GM12878 (cell line): ENCODE results near the gene WDSUB1. TPM values are rescaled to one million over a fixed set of nuclear protein-coding genes. Genes with fewer than 3 reads are reported as not detected.

Experiments
- ATAC-seq: fragments of 200-7000 bp; cut with Tn5 transposase; 3 replicates; pipeline ENCODE4 v1.9.1; 2020; ENCODE audit warnings: mild to moderate bottlenecking, moderate library complexity
- BruUV-seq: library from RNA; stranded (reverse); fragments of 400-500 nt; replicated peaks from 2 replicates; lab custom pipeline; 2021; lab: Mats Ljungman, UMichigan
- CTCF ChIA-PET: fragments of 300-600 bp; sonication (Branson Sonifier 250); formaldehyde crosslinking; extraction: SDS; loops from one replicate; lab custom pipeline; 2021; ENCODE audit warnings: inconsistent platforms; lab: Yijun Ruan, JAX
- POLR2A ChIA-PET: fragments of 350-600 bp; formaldehyde crosslinking; extraction: SDS; loops from one replicate; lab custom pipeline; 2021; ENCODE audit warnings: inconsistent platforms; lab: Charles Lee
- RAD21 ChIA-PET: fragments of 300-600 bp; sonication (Branson Sonifier 250); formaldehyde crosslinking; loops from one replicate; lab custom pipeline; 2023; ENCODE audit warnings: antibody characterized with exemption; ENCODE audit not compliant: unreplicated experiment; lab: Charles Lee
- SMC1A ChIA-PET: fragments of 300-600 bp; sonication (Branson Sonifier 250); formaldehyde crosslinking; loops from one replicate; lab custom pipeline; 2023; ENCODE audit not compliant: unreplicated experiment, uncharacterized antibody; lab: Charles Lee
- DNase-seq: peaks from one replicate; pipeline ENCODE4 v3.0.0-alpha.2; 2011; ENCODE audit warnings: low read depth, low spot score
- FAIRE-seq: peaks from 3 replicates; lab custom pipeline; 2011; peaks lifted over from hg19 to GRCh38; lab: Jason Lieb, UNC
- H2AFZ ChIP-seq: 2 replicates; pipeline ENCODE4 v1.6.0; 2011; ENCODE audit warnings: low read depth, low read length, control low read depth; ENCODE audit not compliant: control insufficient read depth
- H3K27ac ChIP-seq: 2 replicates; pipeline ENCODE4 v1.5.1; 2011; ENCODE audit warnings: control low read depth; ENCODE audit not compliant: control insufficient read depth, insufficient read depth
- H3K27me3 ChIP-seq, 2 experiments: replicated peaks in 1 of 2; 2 replicates each; pipeline versions ENCODE4 v1.6.0 to v1.6.1; 2011; ENCODE audit warnings: low read length in 1 of 2; ENCODE audit not compliant: control insufficient read depth in 2 of 2, insufficient read depth in 2 of 2
- H3K36me3 ChIP-seq, 2 experiments: 2 replicates each; pipeline ENCODE4 v1.5.1; 2011; ENCODE audit warnings: low read length in 1 of 2; ENCODE audit not compliant: control insufficient read depth in 2 of 2, insufficient read depth in 2 of 2
- H3K4me1 ChIP-seq: 2 replicates; pipeline ENCODE4 v1.6.1; 2011; ENCODE audit warnings: mild to moderate bottlenecking, low read length, moderate library complexity, mixed read lengths; ENCODE audit not compliant: control insufficient read depth, insufficient read depth
- H3K4me2 ChIP-seq: 2 replicates; pipeline ENCODE4 v1.6.0; 2011; ENCODE audit warnings: control low read depth; ENCODE audit not compliant: control insufficient read depth, insufficient read depth
- H3K4me3 ChIP-seq: fragments of 200-600 bp; sonication (generic); 2 replicates; pipeline ENCODE4 v1.5.1; 2016
- H3K79me2 ChIP-seq: 2 replicates; pipeline ENCODE4 v1.6.0; 2011; ENCODE audit warnings: low read length; ENCODE audit not compliant: control insufficient read depth, insufficient read depth
- H3K9ac ChIP-seq: 2 replicates; pipeline ENCODE4 v1.8.0; 2011; ENCODE audit warnings: low read length, control low read depth, mixed read lengths; ENCODE audit not compliant: control insufficient read depth, insufficient read depth
- H3K9me3 ChIP-seq: replicated peaks from 3 replicates; pipeline ENCODE4 v1.5.1; 2011; ENCODE audit warnings: mild to moderate bottlenecking, low read length; ENCODE audit not compliant: control insufficient read depth, insufficient read depth
- H4K20me1 ChIP-seq: 2 replicates; pipeline ENCODE4 v1.6.0; 2011; ENCODE audit not compliant: control insufficient read depth, insufficient read depth
- E4F1 ChIP-seq: fragments of 450-650 bp; IDR thresholded peaks from 2 replicates; pipeline ENCODE4 v1.6.1; 2018; ENCODE audit warnings: borderline replicate concordance, mild to moderate bottlenecking; ENCODE audit not compliant: partially characterized antibody
- IRF3 ChIP-seq: fragments of 450-650 bp; IDR thresholded peaks from 2 replicates; pipeline ENCODE4 v1.6.1; 2014; ENCODE audit warnings: mild to moderate bottlenecking
- POLR2A ChIP-seq: IDR thresholded peaks from 2 replicates; pipeline ENCODE4 v1.6.1; 2011; ENCODE audit warnings: low read depth, mild to moderate bottlenecking, low read length
- WGBS: methylation state at CpG from one replicate; pipeline ENCODE4 v1.1.6; 2016; ENCODE audit warnings: low lambda C conversion rate; ENCODE audit not compliant: insufficient replicate concordance, insufficient coverage; ENCODE audit errors: missing lambda C conversion rate; 5-methylcytosine and 5-hydroxymethylcytosine counted together
- in situ Hi-C: fragments of 300-500 bp; cut with MboI; formaldehyde crosslinking; loops from 9 replicates; pipeline ENCODE4 v1.14.3; 2018; ENCODE audit warnings: mixed read lengths
- intact Hi-C: fragments of 100-400 bp; cut with micrococcal nuclease; formaldehyde crosslinking; loops from one replicate; pipeline ENCODE4 v1.14.2; 2022; ENCODE audit not compliant: unreplicated experiment
- polyA plus RNA-seq, 11 experiments: library from polyadenylated mRNA; depleted of rRNA in 4 of 11; unstranded in 6 of 11; stranded (reverse) in 5 of 11; fragments of >200 nt; fragmentation: Nextera tagmentation in 4 of 11; fragmentation: Illumina TruSeq in 1 of 11; extraction: Ambion mirVana in 4 of 11; extraction: Trizol in 1 of 11; gene quantifications; 1 replicate in 1 of 11; 2 replicates in 10 of 11; pipeline versions ENCODE4 v1.2.1 to v1.2.3, GENCODE V29; 2011 to 2016; ENCODE audit warnings: inconsistent platforms in 2 of 11, missing spikeins in 2 of 11, low read depth in 1 of 11
- total RNA-seq, 4 experiments: library from RNA; depleted of rRNA in 3 of 4; stranded (reverse); fragments of >200 nt in 3 of 4; fragmentation: Illumina TruSeq in 1 of 4; extraction: Trizol in 1 of 4; gene quantifications; 2 replicates each; pipeline versions ENCODE4 v1.2.1 to v1.2.3, GENCODE V29; 2013 to 2021

WDSUB1 gene
- total and polyA plus RNA-seq, 10 of the 15 experiments (the other 5 are each of a cell fraction or from before 2014, with no cell fraction given) = 4.4 to 12.7 (median 7.6) TPM

DNA sequence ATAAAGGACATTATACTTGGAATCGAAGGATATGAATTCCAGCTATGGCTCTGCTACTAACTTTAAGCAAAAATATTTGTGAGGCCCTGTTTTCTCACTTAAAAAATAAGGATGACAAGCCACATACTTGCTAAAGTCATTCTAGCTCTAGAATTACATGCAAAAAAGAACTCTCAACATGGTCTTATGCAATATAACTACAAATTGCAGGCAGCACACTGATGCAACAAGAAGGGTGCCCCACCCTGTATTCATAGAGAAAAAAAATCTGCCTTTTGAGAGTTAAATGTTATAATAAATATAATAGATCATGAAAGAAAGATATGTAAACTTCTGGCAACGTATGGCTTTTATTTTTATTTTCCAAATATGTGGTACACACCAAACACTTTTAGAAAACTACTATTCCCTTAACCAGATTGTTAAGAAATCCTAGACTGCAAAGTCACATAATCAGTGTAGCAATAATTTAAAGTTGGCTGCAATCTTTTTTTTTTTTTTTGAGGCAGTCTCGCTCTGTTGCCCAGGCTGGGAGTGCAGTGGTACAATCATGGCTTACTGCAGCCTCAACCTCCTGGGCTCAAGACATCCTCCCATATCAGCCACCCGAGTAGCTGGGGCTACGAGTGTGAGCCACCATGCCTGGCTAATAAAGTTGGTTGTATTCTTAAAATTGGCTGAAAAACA, 40.2 kb upstream of the WDSUB1 start:
- ChIA-PET RAD21 (no interaction called here), POLR2A (interaction anchor here (0.6 kb wide), 1 partner anchor 242 kb away, joined by 3 read pairs; no protein-coding TSS in a partner anchor), CTCF (interaction anchor here (1.0 to 1.6 kb wide), 2 partner anchors 61 to 385 kb away, joined by 3 read pairs; partner anchors contain the start of gene MARCHF7), SMC1A (interaction anchor here (0.6 to 1.2 kb wide), 2 partner anchors 28 to 216 kb away, joined by 3 read pairs; no protein-coding TSS in a partner anchor)
- Histone ChIP-seq H3K79me2 (no peaks in the 10 kb centered on the region), H3K4me1 (no peaks in the 10 kb centered on the region), H3K27me3 (no peaks in the 10 kb centered on the region), H3K4me3 (no peak overlapping the region), H4K20me1 (no peaks in the 10 kb centered on the region), H3K9me3 (no peaks in the 10 kb centered on the region), H2AFZ (no peak overlapping the region), H3K36me3 (0 out of 4 replicates have a peak, but pooled peaks cover 0 to 2% of the 10 kb centered on the region in 2 experiments), H3K27ac (no peak overlapping the region)
- no TSS peak for BruUV-seq
- no peak for DNase-seq
- FAIRE-seq = no peak
- no peak for ATAC-seq
- in situ Hi-C loops = no loop called here
- WGBS = 78% methylated on average over 5 of the region's 5 CpGs
- intact Hi-C loops = no loop called here
- TF ChIP-seq E4F1 = no peak
- TF ChIP-seq IRF3 = no peak
- no peak for TF ChIP-seq POLR2A
- TF ChIP-seq, all 136 proteins: peak for 0
- no peak overlapping the region for H3K4me2 ChIP-seq
- H3K9ac ChIP-seq = no peak overlapping the region
